ENCODE results near the gene VPS35L. TPM values are rescaled to one million over a fixed set of nuclear protein-coding genes. Genes with fewer than 3 reads are reported as not detected.
A peak's percentile ranks its signal among the peaks of the same experiment; 100 is the strongest.
"Not testable (repeated sequence)": the region's sequence is repeated elsewhere in the genome, so short reads cannot be mapped to it uniquely, and the experiment has no call there.

The VPS35L gene
- total RNA-seq, 2 experiments from 2014 or later: 33.9 to 38.0 TPM

GRCh38 chr16:19540241-19540970 lies 15.1 kb upstream of the VPS35L start:
- ChIA-PET POLR2A (no interaction called here), CTCF (interaction anchor here (1.2 kb wide), 1 partner anchor 44 kb away, joined by 3 read pairs; no protein-coding TSS in a partner anchor)
- DNase-seq: no peak
- Mint-ChIP-seq H3K4me3 (no peak overlapping the region), H3K36me3 (peaks cover 55% of the 10 kb centered on the region), H3K27me3 (no peaks in the 10 kb centered on the region), H3K9me3 (no peaks in the 10 kb centered on the region), H3K4me1 (ENCODE audit: low read depth) (no peaks in the 10 kb centered on the region), H3K27ac (no peak overlapping the region)
- intact Hi-C loops (cut with micrococcal nuclease): no loop called here

- intact Hi-C loops (cut with micrococcal nuclease): no loop called here
- Mint-ChIP-seq H3K4me1 (ENCODE audit: low read depth) (no peaks in the 10 kb centered on the region), H3K4me3 (no peak overlapping the region), H3K9me3 (no peaks in the 10 kb centered on the region), H3K27me3 (no peaks in the 10 kb centered on the region), H3K36me3 (peaks cover 45% of the 10 kb centered on the region), H3K27ac (no peak overlapping the region)
- ChIA-PET CTCF (interaction anchor here (0.8 to 2.1 kb wide), 3 partner anchors 13 to 18 kb away, joined by 3 to 7 read pairs (median 3); partner anchors contain the start of gene VPS35L), POLR2A (no interaction called here)
- no peak for DNase-seq
Measured at GRCh38 chr16:19542138-19542821, 13.2 kb upstream of the VPS35L start.

- H3K4me3 Mint-ChIP-seq; H3K9me3 Mint-ChIP-seq; H3K27me3 Mint-ChIP-seq; POLR2A ChIA-PET; H3K4me1 Mint-ChIP-seq (ENCODE audit: low read depth); H3K27ac Mint-ChIP-seq; DNase-seq; intact Hi-C loops (cut with micrococcal nuclease): not testable (repeated sequence)
- H3K36me3 Mint-ChIP-seq: peaks cover 46% of the 10 kb centered on the region
- CTCF ChIA-PET: interaction anchor here (1.1 to 2.1 kb wide), 2 partner anchors 12 to 14 kb away, joined by 3 to 7 read pairs; partner anchors contain the start of gene VPS35L
Measured at GRCh38 chr16:19543278-19543996, 12.1 kb upstream of the VPS35L start.

GRCh38 chr16:19548144-19548543 lies 7.4 kb upstream of the VPS35L start:
- Mint-ChIP-seq H3K27ac (no peak overlapping the region), H3K36me3 (peaks cover 27% of the 10 kb centered on the region), H3K4me3 (no peak overlapping the region), H3K27me3 (no peaks in the 10 kb centered on the region), H3K4me1 (ENCODE audit: low read depth) (no peaks in the 10 kb centered on the region), H3K9me3 (no peaks in the 10 kb centered on the region)
- intact Hi-C loops (cut with micrococcal nuclease): no loop called here
- POLR2A ChIA-PET: no interaction called here
- CTCF ChIA-PET: interaction anchor here (1.0 kb wide), 1 partner anchor 18 kb away, joined by 3 read pairs; no protein-coding TSS in a partner anchor
- DNase-seq: no peak

GRCh38 chr16:19549673-19550072 lies 5.8 kb upstream of the VPS35L start:
- no peak for DNase-seq
- Mint-ChIP-seq H3K4me1 (ENCODE audit: low read depth) (peaks cover 3% of the 10 kb centered on the region), H3K27ac (no peak overlapping the region), H3K36me3 (peaks cover 14% of the 10 kb centered on the region), H3K27me3 (no peaks in the 10 kb centered on the region), H3K9me3 (no peaks in the 10 kb centered on the region), H3K4me3 (no peak overlapping the region)
- CTCF ChIA-PET: interaction anchor here (1.2 to 1.9 kb wide), 2 partner anchors 34 to 48 kb away, joined by 4 read pairs; no protein-coding TSS in a partner anchor
- intact Hi-C loops (cut with micrococcal nuclease): no loop called here
- POLR2A ChIA-PET: no interaction called here

- peak; percentile 53 for DNase-seq
- CTCF ChIA-PET: interaction anchor here (0.6 to 3.2 kb wide), 29 partner anchors 9 to 489 kb away, joined by 3 to 35 read pairs (median 4); partner anchors contain the start of genes CCP110, COQ7, GPRC5B and IQCK
- Mint-ChIP-seq H3K27ac (peak overlapping the region; percentile 86), H3K27me3 (no peaks in the 10 kb centered on the region), H3K9me3 (no peaks in the 10 kb centered on the region), H3K4me1 (ENCODE audit: low read depth) (peaks cover 16% of the 10 kb centered on the region), H3K36me3 (peaks cover 4% of the 10 kb centered on the region), H3K4me3 (peak overlapping the region; percentile 85)
- POLR2A ChIA-PET: interaction anchor here (0.8 to 2.2 kb wide), 6 partner anchors 18 to 439 kb away, joined by 3 to 33 read pairs (median 4); partner anchors contain the start of genes CCP110 and GDE1
- intact Hi-C loops (cut with micrococcal nuclease): loop anchor here (1.0 to 2.0 kb wide), 4 partner anchors 34 to 1185 kb away; partner anchors contain the start of genes COQ7, GDE1, IQCK and KNOP1
Measured at GRCh38 chr16:19555938-19556771, 652 bp downstream of the VPS35L start.

GRCh38 chr16:19559242-19559910 lies 3.9 kb downstream of the VPS35L start:
- Mint-ChIP-seq H3K4me3 (no peak overlapping the region), H3K9me3 (peaks cover 5% of the 10 kb centered on the region), H3K27me3 (no peaks in the 10 kb centered on the region), H3K36me3 (no peaks in the 10 kb centered on the region), H3K4me1 (ENCODE audit: low read depth) (peaks cover 15% of the 10 kb centered on the region), H3K27ac (no peak overlapping the region)
- ChIA-PET POLR2A (no interaction called here), CTCF (interaction anchor here (0.6 to 1.6 kb wide), 4 partner anchors 24 to 327 kb away, joined by 3 to 11 read pairs (median 4); no protein-coding TSS in a partner anchor)
- intact Hi-C loops (cut with micrococcal nuclease): loop anchor here (1.0 kb wide), 1 partner anchor 327 kb away; no protein-coding TSS in a partner anchor
- DNase-seq: no peak

- POLR2A ChIA-PET: no interaction called here
- no peak for DNase-seq
- H3K36me3 Mint-ChIP-seq: peaks cover 6% of the 10 kb centered on the region
- H3K4me1 Mint-ChIP-seq (ENCODE audit: low read depth): peaks cover 11% of the 10 kb centered on the region
- intact Hi-C loops (cut with micrococcal nuclease): no loop called here
- no peaks in the 10 kb centered on the region for H3K27me3 Mint-ChIP-seq
- no peak overlapping the region for H3K4me3 Mint-ChIP-seq
- H3K9me3 Mint-ChIP-seq: peaks cover 5% of the 10 kb centered on the region
- CTCF ChIA-PET: interaction anchor here (0.6 to 1.6 kb wide), 4 partner anchors 24 to 326 kb away, joined by 3 to 11 read pairs (median 4); no protein-coding TSS in a partner anchor
- no peak overlapping the region for H3K27ac Mint-ChIP-seq
Measured at GRCh38 chr16:19560078-19560477, 4.6 kb downstream of the VPS35L start.

GRCh38 chr16:19563377-19563776 lies 7.9 kb downstream of the VPS35L start:
- CTCF ChIA-PET: interaction anchor here (0.8 to 1.6 kb wide), 5 partner anchors 9 to 344 kb away, joined by 3 to 7 read pairs (median 4); partner anchors contain the start of gene VPS35L
- Mint-ChIP-seq H3K4me1 (ENCODE audit: low read depth) (peaks cover 2% of the 10 kb centered on the region), H3K4me3 (no peak overlapping the region), H3K27me3 (no peaks in the 10 kb centered on the region), H3K36me3 (peaks cover 14% of the 10 kb centered on the region), H3K27ac (no peak overlapping the region), H3K9me3 (peaks cover 5% of the 10 kb centered on the region)
- intact Hi-C loops (cut with micrococcal nuclease): no loop called here
- DNase-seq: no peak
- POLR2A ChIA-PET: no interaction called here

GRCh38 chr16:19566362-19566761 lies 10.9 kb downstream of the VPS35L start:
- Mint-ChIP-seq H3K4me3 (no peak overlapping the region), H3K27ac (no peak overlapping the region), H3K36me3 (peaks cover 21% of the 10 kb centered on the region), H3K4me1 (ENCODE audit: low read depth) (peaks cover 1% of the 10 kb centered on the region), H3K9me3 (peaks cover 5% of the 10 kb centered on the region), H3K27me3 (no peaks in the 10 kb centered on the region)
- no peak for DNase-seq
- CTCF ChIA-PET: interaction anchor here (1.3 to 1.6 kb wide), 2 partner anchors 9 to 18 kb away, joined by 3 read pairs; no protein-coding TSS in a partner anchor
- POLR2A ChIA-PET: interaction anchor here (0.6 kb wide), 1 partner anchor 46 kb away, joined by 3 read pairs; no protein-coding TSS in a partner anchor
- intact Hi-C loops (cut with micrococcal nuclease): no loop called here
